ENCODE data around the gene MYBPH.
A peak's percentile ranks its signal among the peaks of the same experiment; 100 is the strongest.

MYBPH gene

GRCh38 chr1:203175237-203175826 lies at the start of gene MYBPH:
Gene MYBPH, minus strand, starts transcription at chr1:203175826. Its CDS starts 71 bp downstream, at chr1:203175755.
- no peak for DNase-seq (ENCODE audit: low read depth)

- no peak for DNase-seq (ENCODE audit: low read depth)
Observed at GRCh38 chr1:203225071-203225470, 49.4 kb upstream of the MYBPH start.

GRCh38 chr1:203223012-203223775 lies 47.6 kb upstream of the MYBPH start:
- DNase-seq (ENCODE audit: low read depth): no peak

- no peak for DNase-seq (ENCODE audit: low read depth)
Observed at GRCh38 chr1:203219934-203220333, 44.3 kb upstream of the MYBPH start.

GRCh38 chr1:203219171-203219570 lies 43.5 kb upstream of the MYBPH start:
- no peak for DNase-seq (ENCODE audit: low read depth)

GRCh38 chr1:203217668-203218067 lies 42.0 kb upstream of the MYBPH start:
- DNase-seq (ENCODE audit: low read depth): no peak

- no peak for DNase-seq (ENCODE audit: low read depth)
Observed at GRCh38 chr1:203217139-203217655, 41.6 kb upstream of the MYBPH start.

GRCh38 chr1:203216274-203217138 lies 40.9 kb upstream of the MYBPH start:
- peak; percentile 29 for DNase-seq (ENCODE audit: low read depth)

- DNase-seq (ENCODE audit: low read depth): no peak
Observed at GRCh38 chr1:203215573-203215972, 39.9 kb upstream of the MYBPH start.

GRCh38 chr1:203214871-203215270 lies 39.2 kb upstream of the MYBPH start:
- no peak for DNase-seq (ENCODE audit: low read depth)

GRCh38 chr1:203213126-203213525 lies 37.5 kb upstream of the MYBPH start:
- no peak for DNase-seq (ENCODE audit: low read depth)

GRCh38 chr1:203211812-203212211 lies 36.2 kb upstream of the MYBPH start:
- no peak for DNase-seq (ENCODE audit: low read depth)

- DNase-seq (ENCODE audit: low read depth): no peak
Observed at GRCh38 chr1:203210988-203211387, 35.4 kb upstream of the MYBPH start.

- no peak for DNase-seq (ENCODE audit: low read depth)
Observed at GRCh38 chr1:203210350-203210749, 34.7 kb upstream of the MYBPH start.

GRCh38 chr1:203208181-203208580 lies 32.6 kb upstream of the MYBPH start:
- no peak for DNase-seq (ENCODE audit: low read depth)

- DNase-seq (ENCODE audit: low read depth): no peak
Observed at GRCh38 chr1:203207751-203208150, 32.1 kb upstream of the MYBPH start.

- no peak for DNase-seq (ENCODE audit: low read depth)
Observed at GRCh38 chr1:203206129-203206687, 30.6 kb upstream of the MYBPH start.

- no peak for DNase-seq (ENCODE audit: low read depth)
Observed at GRCh38 chr1:203204756-203205155, 29.1 kb upstream of the MYBPH start.

- no peak for DNase-seq (ENCODE audit: low read depth)
Observed at GRCh38 chr1:203202431-203203245, 27.0 kb upstream of the MYBPH start.

GRCh38 chr1:203201516-203202205 lies 26.0 kb upstream of the MYBPH start:
- no peak for DNase-seq (ENCODE audit: low read depth)

GRCh38 chr1:203200916-203201315 lies 25.3 kb upstream of the MYBPH start:
- DNase-seq (ENCODE audit: low read depth): no peak
